Stimulated activated CD8-positive, alpha-beta memory T cell treated with anti-CD3 and anti-CD28 coated beads, Interleukin-7, amount 100 ng/mL, for 24 hours (primary cell): ENCODE measurements around the gene TEKT2.
A peak's percentile ranks its signal among the peaks of the same experiment; 100 is the strongest.

Source experiments
- DNase-seq: peaks from one replicate; pipeline ENCODE4 v3.0.0-alpha.2; 2020; ENCODE audit warnings: low read depth

The TEKT2 gene

GRCh38 chr1:36087233-36088123, 3.6 kb downstream of the TEKT2 start:
- DNase-seq: no peak

GRCh38 chr1:36088265-36088576, 4.3 kb downstream of the TEKT2 start:
- no peak for DNase-seq

- DNase-seq: peak; percentile 84
Measured at GRCh38 chr1:36088577-36089392, 4.9 kb downstream of the TEKT2 start, which contains the start of gene ADPRS. Gene ADPRS, plus strand, starts transcription at chr1:36088892. Its CDS starts 13 bp downstream, at chr1:36088905.

- no peak for DNase-seq
Measured at GRCh38 chr1:36089393-36090121, 5.7 kb downstream of the TEKT2 start.

GRCh38 chr1:36091141-36091540, 7.2 kb downstream of the TEKT2 start:
- no peak for DNase-seq

- no peak for DNase-seq
Measured at GRCh38 chr1:36091698-36092097, 7.8 kb downstream of the TEKT2 start.

- DNase-seq: no peak
Measured at GRCh38 chr1:36092166-36092797, 8.4 kb downstream of the TEKT2 start.

GRCh38 chr1:36092798-36093185, 8.9 kb downstream of the TEKT2 start:
- DNase-seq: no peak

GRCh38 chr1:36093226-36093625, 9.3 kb downstream of the TEKT2 start:
- no peak for DNase-seq

GRCh38 chr1:36093929-36094328, 10.0 kb downstream of the TEKT2 start:
- no peak for DNase-seq

- DNase-seq: no peak
Measured at GRCh38 chr1:36094621-36095061, 10.7 kb downstream of the TEKT2 start.

- DNase-seq: no peak
Measured at GRCh38 chr1:36095760-36096405, 12.0 kb downstream of the TEKT2 start.

- DNase-seq: no peak
Measured at GRCh38 chr1:36096500-36097432, 12.9 kb downstream of the TEKT2 start.

GRCh38 chr1:36097693-36098585, 14.0 kb downstream of the TEKT2 start:
- no peak for DNase-seq

GRCh38 chr1:36098650-36099365, 14.9 kb downstream of the TEKT2 start:
- no peak for DNase-seq

GRCh38 chr1:36099681-36100341, 15.9 kb downstream of the TEKT2 start:
- DNase-seq: peak; percentile 54

GRCh38 chr1:36100376-36100775, 16.5 kb downstream of the TEKT2 start:
- DNase-seq: no peak

GRCh38 chr1:36101546-36101945, 17.7 kb downstream of the TEKT2 start:
- no peak for DNase-seq
